ENCODE results near the gene TNRC6C. TPM values are rescaled to one million over a fixed set of nuclear protein-coding genes. Genes with fewer than 3 reads are reported as not detected.

Gene TNRC6C, protein sequence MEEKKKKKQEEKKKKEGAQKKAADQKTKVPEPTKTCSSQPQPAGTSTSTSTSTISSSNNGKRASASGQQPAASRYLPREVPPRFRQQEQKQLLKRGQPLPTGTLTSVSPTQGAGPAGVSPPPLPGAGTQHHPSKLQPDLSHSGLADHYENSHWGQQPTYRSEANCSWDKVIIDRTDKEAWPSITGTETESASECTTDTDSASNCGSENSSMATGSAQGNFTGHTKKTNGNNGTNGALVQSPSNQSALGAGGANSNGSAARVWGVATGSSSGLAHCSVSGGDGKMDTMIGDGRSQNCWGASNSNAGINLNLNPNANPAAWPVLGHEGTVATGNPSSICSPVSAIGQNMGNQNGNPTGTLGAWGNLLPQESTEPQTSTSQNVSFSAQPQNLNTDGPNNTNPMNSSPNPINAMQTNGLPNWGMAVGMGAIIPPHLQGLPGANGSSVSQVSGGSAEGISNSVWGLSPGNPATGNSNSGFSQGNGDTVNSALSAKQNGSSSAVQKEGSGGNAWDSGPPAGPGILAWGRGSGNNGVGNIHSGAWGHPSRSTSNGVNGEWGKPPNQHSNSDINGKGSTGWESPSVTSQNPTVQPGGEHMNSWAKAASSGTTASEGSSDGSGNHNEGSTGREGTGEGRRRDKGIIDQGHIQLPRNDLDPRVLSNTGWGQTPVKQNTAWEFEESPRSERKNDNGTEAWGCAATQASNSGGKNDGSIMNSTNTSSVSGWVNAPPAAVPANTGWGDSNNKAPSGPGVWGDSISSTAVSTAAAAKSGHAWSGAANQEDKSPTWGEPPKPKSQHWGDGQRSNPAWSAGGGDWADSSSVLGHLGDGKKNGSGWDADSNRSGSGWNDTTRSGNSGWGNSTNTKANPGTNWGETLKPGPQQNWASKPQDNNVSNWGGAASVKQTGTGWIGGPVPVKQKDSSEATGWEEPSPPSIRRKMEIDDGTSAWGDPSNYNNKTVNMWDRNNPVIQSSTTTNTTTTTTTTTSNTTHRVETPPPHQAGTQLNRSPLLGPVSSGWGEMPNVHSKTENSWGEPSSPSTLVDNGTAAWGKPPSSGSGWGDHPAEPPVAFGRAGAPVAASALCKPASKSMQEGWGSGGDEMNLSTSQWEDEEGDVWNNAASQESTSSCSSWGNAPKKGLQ (N-terminal part only)
- total RNA-seq, result 1 to 10 TPM; 4.7 to 9.0 (median 7.6) TPM

DNA sequence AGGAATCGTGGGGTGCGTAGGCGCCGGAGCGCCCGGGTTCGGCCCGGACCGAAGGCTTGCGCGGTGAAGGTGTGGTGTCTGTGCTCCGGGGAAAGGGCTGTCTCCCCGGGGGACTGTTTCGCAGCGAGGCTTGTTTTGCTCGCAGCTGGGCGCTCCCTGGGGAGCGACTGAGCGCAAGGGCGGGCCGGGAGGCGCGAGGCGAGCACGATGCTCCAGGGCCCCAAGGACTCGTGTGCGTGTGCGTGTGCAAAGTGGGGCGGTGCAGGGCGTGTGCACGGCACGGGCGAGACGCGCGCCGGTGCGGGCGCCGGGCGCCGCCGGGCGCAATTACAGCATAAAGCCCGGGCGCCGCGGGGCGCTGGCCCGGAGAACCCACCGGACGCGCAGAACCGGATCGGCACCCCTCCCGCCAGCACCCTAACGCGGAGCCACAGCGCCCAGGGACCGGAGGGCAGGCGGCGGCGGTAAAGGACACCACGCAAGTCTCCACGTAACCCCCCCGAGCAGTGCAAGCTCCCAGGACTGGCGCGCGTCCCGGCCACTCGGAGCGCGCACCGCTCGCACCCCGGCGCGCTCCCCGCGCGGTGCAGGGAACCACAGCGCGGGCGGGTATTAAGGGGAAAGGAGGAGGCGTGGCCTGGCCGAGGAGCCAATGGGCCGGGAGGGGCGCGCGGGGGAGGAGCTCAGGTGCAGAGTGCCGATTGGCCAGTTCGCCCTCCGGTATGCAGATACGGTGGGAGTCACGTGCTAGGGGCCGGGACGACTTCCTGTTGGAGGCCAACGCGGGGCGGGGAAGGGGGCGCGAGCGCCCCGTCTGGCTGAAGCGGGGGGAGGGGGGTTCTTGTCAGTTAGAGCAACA is at the start of gene TNRC6C:
TSS of gene TNRC6C (plus strand) at position 847 of the 859 bp plus-strand sequence. CDS start 45,504 bp downstream, outside the sequence.
- no peaks in the 10 kb centered on the region for H3K36me3 ChIP-seq
- DNase-seq (peak; percentile 100), ATAC-seq (peak; percentile 87 to 90)
- H3K4me3 ChIP-seq, result peak within 1 kb of the TSS; percentile 65 to 99 (median 67)
- TF ChIP-seq CTCF (IDR thresholded peaks at IDR 0.05 in 4 of 5, conservative IDR thresholded peaks at IDR 0.05 in 1 of 5), result peak in 4 of 5 experiments; percentile 23 to 35 (median 30)
- peak; percentile 100 for TF ChIP-seq POLR2A (IDR thresholded peaks at IDR 0.05)
- no peaks in the 10 kb centered on the region for H3K9me3 ChIP-seq
- intact Hi-C loops (cut with DNase I; ENCODE audit: low total_unique reads), result loop anchor here (1.0 to 5.0 kb wide), 5 partner anchors 39 to 355 kb away; no protein-coding TSS in a partner anchor
- peak within 1 kb of the TSS; percentile 80 to 90 (median 84) for H3K27ac ChIP-seq
- no peaks in the 10 kb centered on the region for H3K27me3 ChIP-seq
- in situ Hi-C loops (cut with MboI; ENCODE audit: low sequenced_read_pairs in 4 of 4), result no loop called here
- H3K4me1 ChIP-seq, result peaks cover 33 to 37% of the 10 kb centered on the region in 2 donors

DNA sequence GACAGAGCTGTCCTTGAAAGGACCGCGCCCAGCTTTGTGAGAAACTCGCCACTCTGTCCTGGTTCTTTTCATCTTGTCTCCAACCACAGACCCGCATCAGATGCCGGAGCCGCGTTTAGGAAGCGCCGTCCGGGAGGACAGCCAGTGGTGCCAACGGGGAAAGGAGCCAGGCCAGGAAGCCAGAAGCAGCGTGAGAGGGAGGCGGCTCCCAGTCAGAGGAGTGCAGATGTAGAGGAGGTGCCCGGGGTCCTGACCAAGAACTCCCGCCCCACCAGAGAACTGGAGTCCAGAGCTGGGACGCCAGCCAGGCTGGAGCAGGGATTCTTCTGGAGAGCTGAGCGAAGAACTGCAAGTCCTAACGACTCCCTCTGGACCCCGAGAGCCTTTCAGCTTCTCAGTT is 49.3 kb upstream of the TNRC6C start:
- intact Hi-C loops (cut with DNase I; ENCODE audit: low total_unique reads) (no loop called here), in situ Hi-C loops (cut with MboI; ENCODE audit: low sequenced_read_pairs in 4 of 4) (no loop called here)
- Histone ChIP-seq H3K27me3 (peaks cover 8 to 23% (median 9%) of the 10 kb centered on the region in 3 donors), H3K27ac (no peak overlapping the region), H3K36me3 (no peaks in the 10 kb centered on the region), H3K4me3 (no peak overlapping the region), H3K9me3 (no peaks in the 10 kb centered on the region), H3K4me1 (no peaks in the 10 kb centered on the region)
- ATAC-seq (no peak), DNase-seq (peak in 1 of 2 donors; percentile 15)
- TF ChIP-seq POLR2A (IDR thresholded peaks at IDR 0.05), result no peak
- no peak for TF ChIP-seq CTCF (IDR thresholded peaks at IDR 0.05 in 4 of 5, conservative IDR thresholded peaks at IDR 0.05 in 1 of 5)

DNA sequence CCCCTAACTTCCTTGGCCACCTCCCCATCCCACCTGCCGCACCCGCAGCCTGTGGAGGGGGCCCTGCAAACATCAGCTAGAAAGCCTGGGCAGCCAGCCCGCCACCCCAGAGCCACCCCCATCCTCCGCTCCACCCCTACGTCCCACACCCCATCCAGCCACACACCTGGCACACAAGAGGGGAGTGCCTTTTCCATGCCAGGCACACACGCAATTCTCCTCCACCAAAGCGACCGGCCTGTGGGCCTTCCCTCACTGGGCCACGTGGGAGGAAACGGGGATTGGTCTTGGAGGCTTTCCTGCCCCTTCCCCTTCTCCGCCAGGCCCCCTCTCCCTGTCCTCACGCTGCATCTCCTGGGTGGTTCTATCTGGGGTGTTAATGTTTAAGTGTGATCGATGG is 48.7 kb upstream of the TNRC6C start:
- H3K4me3 ChIP-seq, result no peak overlapping the region
- H3K4me1 ChIP-seq, result no peaks in the 10 kb centered on the region
- H3K27me3 ChIP-seq, result peaks cover 13 to 29% (median 14%) of the 10 kb centered on the region in 3 donors
- H3K27ac ChIP-seq, result no peak overlapping the region
- no peaks in the 10 kb centered on the region for H3K36me3 ChIP-seq
- H3K9me3 ChIP-seq, result no peaks in the 10 kb centered on the region
- DNase-seq, result no peak
- no peak for TF ChIP-seq CTCF (IDR thresholded peaks at IDR 0.05 in 4 of 5, conservative IDR thresholded peaks at IDR 0.05 in 1 of 5)
- no peak for TF ChIP-seq POLR2A (IDR thresholded peaks at IDR 0.05)
- in situ Hi-C loops (cut with MboI; ENCODE audit: low sequenced_read_pairs in 4 of 4) (no loop called here), intact Hi-C loops (cut with DNase I; ENCODE audit: low total_unique reads) (no loop called here)
- ATAC-seq, result no peak
